Measurements from ENCODE around the gene FTSJ1. TPM values are rescaled to one million over a fixed set of nuclear protein-coding genes. Genes with fewer than 3 reads are reported as not detected.

Gene FTSJ1
- total and polyA plus RNA-seq, 2 donors (not counting 1 experiment from before 2014, with no cell fraction given) = 36.6 to 55.8 TPM

DNA sequence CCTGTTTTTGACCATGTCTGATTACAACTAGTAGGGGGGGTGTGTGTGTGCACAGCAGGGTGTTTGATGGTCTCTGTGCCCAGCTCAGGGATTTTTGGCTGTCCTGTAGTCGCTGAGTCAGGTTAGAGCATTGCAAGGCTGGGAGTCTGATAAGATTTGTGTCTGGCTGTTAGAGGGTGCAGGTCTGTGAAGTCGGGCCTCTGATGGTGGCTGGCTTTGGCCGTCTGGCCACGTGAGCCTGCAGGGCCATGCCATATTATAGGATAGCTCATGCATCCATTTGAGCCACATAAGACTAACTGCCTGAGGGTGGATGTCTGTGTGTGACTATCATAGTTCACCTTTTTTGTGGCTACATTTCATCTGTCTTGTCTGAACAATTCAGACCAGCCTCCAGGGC lies 37.7 kb downstream of the FTSJ1 start:
- no peaks in the 10 kb centered on the region for H3K36me3 ChIP-seq (replicated peaks in 1 of 2; ENCODE audit: control extremely low read depth in 1 of 2, control insufficient read depth in 1 of 2, extremely low read depth in 1 of 2, insufficient read depth in 2 of 2, low read length in 1 of 2)
- no peaks in the 10 kb centered on the region for H3K27me3 ChIP-seq (replicated peaks in 1 of 4; ENCODE audit: control extremely low read depth in 1 of 4, control insufficient read depth in 3 of 4, insufficient read depth in 4 of 4, low read length in 3 of 4)

DNA sequence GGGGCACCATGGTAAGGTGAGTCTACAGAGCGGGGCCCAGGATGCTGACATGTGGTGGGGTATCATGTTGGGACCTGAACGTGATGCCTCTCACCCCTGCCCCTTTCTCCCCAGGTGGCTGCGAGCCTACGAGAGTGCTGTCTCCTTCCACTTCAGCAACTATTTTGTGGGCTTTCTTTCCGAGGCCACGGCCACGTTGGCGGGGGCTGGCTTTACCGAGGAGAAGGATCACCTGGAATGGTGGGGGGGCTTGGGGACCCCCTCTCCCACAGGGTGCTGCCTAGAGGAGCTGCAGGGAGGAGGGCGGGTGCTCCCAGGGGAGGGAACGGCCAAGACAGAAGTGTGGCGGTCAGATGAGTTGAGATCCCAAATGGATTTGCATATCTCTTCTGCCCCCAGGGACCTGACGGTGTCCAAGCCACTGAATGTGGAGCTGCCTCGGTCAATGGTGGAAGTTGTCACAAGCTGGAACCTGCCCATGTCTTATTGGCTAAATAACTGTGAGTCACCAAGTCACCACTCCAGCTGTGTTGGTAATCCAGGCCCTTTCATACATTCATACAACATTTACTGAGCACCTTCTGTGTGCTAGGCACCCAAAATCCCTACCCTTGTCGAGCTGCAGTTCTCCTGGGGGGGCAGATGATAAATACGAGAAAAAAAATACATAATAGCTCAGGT lies 38.3 kb downstream of the FTSJ1 start:
- CTCF ChIA-PET = interaction anchor here (0.6 kb wide), 1 partner anchor 1968 kb away, joined by 3 read pairs; no protein-coding TSS in a partner anchor
- intact Hi-C loops (cut with micrococcal nuclease) = no loop called here

More for the DNA sequence above, 37.7 kb downstream of the FTSJ1 start:
- H3K4me1 ChIP-seq (ENCODE audit: control insufficient read depth in 2 of 2, insufficient read depth in 2 of 2, low read length in 2 of 2) = peaks cover 0 to 7% of the 10 kb centered on the region in 2 donors
- DNase-seq (no peak), ATAC-seq (ENCODE audit: low read depth) (no peak)
- no peak overlapping the region for H2AFZ ChIP-seq (ENCODE audit: insufficient read depth, low read depth, low read length, poor library complexity, severe bottlenecking)
- no peaks in the 10 kb centered on the region for H3K9me3 ChIP-seq (ENCODE audit: control extremely low read depth in 1 of 3, control insufficient read depth in 2 of 3, insufficient read depth in 1 of 3, low read length in 2 of 3)
- H3K27ac ChIP-seq (ENCODE audit: low read length in 2 of 2) = no peak overlapping the region
- Mint-ChIP-seq H3K27me3 (no peaks in the 10 kb centered on the region), H3K9me3 (ENCODE audit: insufficient read depth) (no peaks in the 10 kb centered on the region), H3K4me1 (peaks cover 8% of the 10 kb centered on the region), H3K4me3 (no peak overlapping the region), H3K27ac (no peak overlapping the region)
- ChIA-PET POLR2A (no interaction called here), CTCF (no interaction called here)
- H3K4me3 ChIP-seq (ENCODE audit: control extremely low read depth in 1 of 5, extremely low read depth in 1 of 5, insufficient read depth in 1 of 5, low read depth in 2 of 5, low read length in 4 of 5) = no peak overlapping the region
- no peaks in the 10 kb centered on the region for H3K79me2 ChIP-seq (ENCODE audit: control insufficient read depth, insufficient read depth, low read length)
- TF ChIP-seq, protein P1, sequence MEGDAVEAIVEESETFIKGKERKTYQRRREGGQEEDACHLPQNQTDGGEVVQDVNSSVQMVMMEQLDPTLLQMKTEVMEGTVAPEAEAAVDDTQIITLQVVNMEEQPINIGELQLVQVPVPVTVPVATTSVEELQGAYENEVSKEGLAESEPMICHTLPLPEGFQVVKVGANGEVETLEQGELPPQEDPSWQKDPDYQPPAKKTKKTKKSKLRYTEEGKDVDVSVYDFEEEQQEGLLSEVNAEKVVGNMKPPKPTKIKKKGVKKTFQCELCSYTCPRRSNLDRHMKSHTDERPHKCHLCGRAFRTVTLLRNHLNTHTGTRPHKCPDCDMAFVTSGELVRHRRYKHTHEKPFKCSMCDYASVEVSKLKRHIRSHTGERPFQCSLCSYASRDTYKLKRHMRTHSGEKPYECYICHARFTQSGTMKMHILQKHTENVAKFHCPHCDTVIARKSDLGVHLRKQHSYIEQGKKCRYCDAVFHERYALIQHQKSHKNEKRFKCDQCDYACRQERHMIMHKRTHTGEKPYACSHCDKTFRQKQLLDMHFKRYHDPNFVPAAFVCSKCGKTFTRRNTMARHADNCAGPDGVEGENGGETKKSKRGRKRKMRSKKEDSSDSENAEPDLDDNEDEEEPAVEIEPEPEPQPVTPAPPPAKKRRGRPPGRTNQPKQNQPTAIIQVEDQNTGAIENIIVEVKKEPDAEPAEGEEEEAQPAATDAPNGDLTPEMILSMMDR (IDR thresholded peaks at IDR 0.05) = no peak
- no peak for TF ChIP-seq EZH2 (IDR thresholded peaks at IDR 0.05; ENCODE audit: borderline replicate concordance, insufficient read depth, low read depth, low read length, poor library complexity, severe bottlenecking)
- intact Hi-C loops (cut with micrococcal nuclease) = no loop called here
- no peak overlapping the region for H3K9ac ChIP-seq (ENCODE audit: low read length)
- no CpG with 5 or more reads among the region's 4 CpGs for WGBS (ENCODE audit: insufficient coverage)
- no peaks in the 10 kb centered on the region for H4K20me1 ChIP-seq (ENCODE audit: control insufficient read depth, insufficient read depth, low read length, poor library complexity, severe bottlenecking)
- no peak overlapping the region for H3K4me2 ChIP-seq (replicated peaks; ENCODE audit: low read depth, low read length, poor library complexity, severe bottlenecking)

More for the DNA sequence above, 38.3 kb downstream of the FTSJ1 start:
- TF ChIP-seq EZH2 (IDR thresholded peaks at IDR 0.05; ENCODE audit: borderline replicate concordance, insufficient read depth, low read depth, low read length, poor library complexity, severe bottlenecking) = no peak
- TF ChIP-seq, protein P1 (IDR thresholded peaks at IDR 0.05) = no peak
- Histone ChIP-seq H3K4me1 (ENCODE audit: control insufficient read depth in 2 of 2, insufficient read depth in 2 of 2, low read length in 2 of 2) (peaks cover 0 to 5% of the 10 kb centered on the region in 2 donors), H3K4me3 (ENCODE audit: control extremely low read depth in 1 of 5, extremely low read depth in 1 of 5, insufficient read depth in 1 of 5, low read depth in 2 of 5, low read length in 4 of 5) (no peak overlapping the region), H3K4me2 (replicated peaks; ENCODE audit: low read depth, low read length, poor library complexity, severe bottlenecking) (no peak overlapping the region), H4K20me1 (ENCODE audit: control insufficient read depth, insufficient read depth, low read length, poor library complexity, severe bottlenecking) (no peaks in the 10 kb centered on the region), H3K9me3 (ENCODE audit: control extremely low read depth in 1 of 3, control insufficient read depth in 2 of 3, insufficient read depth in 1 of 3, low read length in 2 of 3) (no peaks in the 10 kb centered on the region), H3K9ac (ENCODE audit: low read length) (no peak overlapping the region), H2AFZ (ENCODE audit: insufficient read depth, low read depth, low read length, poor library complexity, severe bottlenecking) (no peak overlapping the region), H3K27me3 (replicated peaks in 1 of 4; ENCODE audit: control extremely low read depth in 1 of 4, control insufficient read depth in 3 of 4, insufficient read depth in 4 of 4, low read length in 3 of 4) (no peaks in the 10 kb centered on the region), H3K79me2 (ENCODE audit: control insufficient read depth, insufficient read depth, low read length) (no peaks in the 10 kb centered on the region), H3K36me3 (replicated peaks in 1 of 2; ENCODE audit: control extremely low read depth in 1 of 2, control insufficient read depth in 1 of 2, extremely low read depth in 1 of 2, insufficient read depth in 2 of 2, low read length in 1 of 2) (no peaks in the 10 kb centered on the region), H3K27ac (ENCODE audit: low read length in 2 of 2) (no peak overlapping the region)
- POLR2A ChIA-PET = no interaction called here
- ATAC-seq (ENCODE audit: low read depth) = no peak
- Mint-ChIP-seq H3K9me3 (ENCODE audit: insufficient read depth) (no peaks in the 10 kb centered on the region), H3K4me1 (peaks cover 7% of the 10 kb centered on the region), H3K27me3 (no peaks in the 10 kb centered on the region), H3K27ac (no peak overlapping the region), H3K4me3 (no peak overlapping the region)
- WGBS (ENCODE audit: insufficient coverage) = 67% methylated on average over 1 of the region's 16 CpGs
- DNase-seq = no peak

All from B cell (primary cell).